HEK293 (cell line): ENCODE results near the gene RPL10A.

Experiments used
- ATF2 ChIP-seq: fragments of 450-650 bp; formaldehyde crosslinking; IDR thresholded peaks from 2 replicates; pipeline ENCODE4 v1.5.1; 2016; ENCODE audit warnings: missing biosample characterization, missing genetic modification characterization, low read depth
- BCL11B ChIP-seq: fragments of 450-650 bp; formaldehyde crosslinking; IDR thresholded peaks from 2 replicates; pipeline ENCODE4 v1.5.1; 2016; ENCODE audit warnings: low read depth, missing biosample characterization, missing genetic modification characterization
- GFI1B ChIP-seq: fragments of 450-650 bp; formaldehyde crosslinking; IDR thresholded peaks from 2 replicates; pipeline ENCODE4 v1.5.1; 2016; ENCODE audit warnings: missing biosample characterization, missing genetic modification characterization
- HOXA7 ChIP-seq: sonication (generic); formaldehyde crosslinking; IDR thresholded peaks from 2 replicates; pipeline ENCODE4 v1.8.1; 2022; ENCODE audit warnings: missing genetic modification reagents, borderline replicate concordance
- IKZF3 ChIP-seq: fragments of 450-650 bp; IDR thresholded peaks from 2 replicates; pipeline ENCODE4 v1.5.0; 2018; ENCODE audit warnings: missing biosample characterization, mild to moderate bottlenecking, missing genetic modification characterization, moderate library complexity
- KLF1 ChIP-seq: fragments of 450-650 bp; formaldehyde crosslinking; IDR thresholded peaks from 2 replicates; pipeline ENCODE4 v1.5.1; 2016; ENCODE audit warnings: missing biosample characterization, missing genetic modification characterization
- SCRT2 ChIP-seq: fragments of 450-650 bp; formaldehyde crosslinking; IDR thresholded peaks from 2 replicates; pipeline ENCODE4 v1.5.1; 2016; ENCODE audit warnings: missing biosample characterization, missing genetic modification characterization
- ZBTB17 ChIP-seq: fragments of 450-650 bp; formaldehyde crosslinking; IDR thresholded peaks from 2 replicates; pipeline ENCODE4 v1.5.1; 2016; ENCODE audit warnings: missing biosample characterization, missing genetic modification characterization
- ZEB2 ChIP-seq: fragments of 450-650 bp; formaldehyde crosslinking; IDR thresholded peaks from 2 replicates; pipeline ENCODE4 v1.5.1; 2016; ENCODE audit warnings: missing biosample characterization, missing genetic modification characterization
- ZFP69B ChIP-seq: fragments of 450-650 bp; formaldehyde crosslinking; IDR thresholded peaks from 2 replicates; pipeline ENCODE4 v1.5.1; 2016; ENCODE audit warnings: missing biosample characterization, missing genetic modification characterization
- ZNF18 ChIP-seq: fragments of 450-650 bp; formaldehyde crosslinking; IDR thresholded peaks from 2 replicates; pipeline ENCODE4 v1.5.1; 2016; ENCODE audit warnings: missing biosample characterization, missing genetic modification characterization
- ZNF202 ChIP-seq: fragments of 450-650 bp; formaldehyde crosslinking; IDR thresholded peaks from 2 replicates; pipeline ENCODE4 v1.5.1; 2016; ENCODE audit warnings: missing biosample characterization, missing genetic modification characterization, borderline replicate concordance
- ZNF239 ChIP-seq: fragments of 450-650 bp; formaldehyde crosslinking; IDR thresholded peaks from 2 replicates; pipeline ENCODE4 v1.5.1; 2016; ENCODE audit warnings: missing biosample characterization, missing genetic modification characterization
- ZNF280D ChIP-seq: fragments of 450-650 bp; formaldehyde crosslinking; IDR thresholded peaks from 2 replicates; pipeline ENCODE4 v1.5.1; 2016; ENCODE audit warnings: missing biosample characterization, missing genetic modification characterization
- ZNF366 ChIP-seq: fragments of 450-650 bp; formaldehyde crosslinking; conservative IDR thresholded peaks from 2 replicates; pipeline ENCODE4 v1.5.1; 2016; ENCODE audit warnings: missing biosample characterization, missing genetic modification characterization
- ZNF416 ChIP-seq: fragments of 450-650 bp; formaldehyde crosslinking; IDR thresholded peaks from 2 replicates; pipeline ENCODE4 v1.5.1; 2016; ENCODE audit warnings: missing biosample characterization, missing genetic modification characterization
- ZNF510 ChIP-seq: fragments of 450-650 bp; formaldehyde crosslinking; IDR thresholded peaks from 2 replicates; pipeline ENCODE4 v1.5.1; 2018; ENCODE audit warnings: mild to moderate bottlenecking, missing genetic modification characterization, missing biosample characterization; ENCODE audit not compliant: insufficient replicate concordance
- ZNF513 ChIP-seq: fragments of 450-650 bp; IDR thresholded peaks from 2 replicates; pipeline ENCODE4 v1.5.1; 2018; ENCODE audit warnings: missing biosample characterization, missing genetic modification characterization
- ZNF521 ChIP-seq: fragments of 450-650 bp; formaldehyde crosslinking; IDR thresholded peaks from 2 replicates; pipeline ENCODE4 v1.5.1; 2017; ENCODE audit warnings: missing biosample characterization, mild to moderate bottlenecking, missing genetic modification characterization
- ZNF544 ChIP-seq: fragments of 450-650 bp; formaldehyde crosslinking; IDR thresholded peaks from 2 replicates; pipeline ENCODE4 v1.5.0; 2017; ENCODE audit warnings: missing biosample characterization, missing genetic modification characterization
- ZNF571 ChIP-seq: fragments of 450-650 bp; formaldehyde crosslinking; IDR thresholded peaks from 2 replicates; pipeline ENCODE4 v1.5.0; 2017; ENCODE audit warnings: missing biosample characterization, missing genetic modification characterization
- ZNF624 ChIP-seq: fragments of 450-650 bp; formaldehyde crosslinking; IDR thresholded peaks from 2 replicates; pipeline ENCODE4 v1.5.1; 2017; ENCODE audit warnings: missing biosample characterization, missing genetic modification characterization
- ZNF626 ChIP-seq: fragments of 450-650 bp; sonication (Bioruptor Pico); formaldehyde crosslinking; IDR thresholded peaks from 2 replicates; pipeline ENCODE4 v1.5.1; 2018; ENCODE audit warnings: missing biosample characterization, missing genetic modification characterization, inconsistent platforms
- ZNF664 ChIP-seq: fragments of 450-650 bp; formaldehyde crosslinking; IDR thresholded peaks from 2 replicates; pipeline ENCODE4 v1.5.1; 2016; ENCODE audit warnings: missing biosample characterization, missing genetic modification characterization
- ZNF692 ChIP-seq: fragments of 450-650 bp; formaldehyde crosslinking; IDR thresholded peaks from 2 replicates; pipeline ENCODE4 v1.5.1; 2016; ENCODE audit warnings: missing biosample characterization, missing genetic modification characterization
- ZNF785 ChIP-seq: fragments of 450-650 bp; formaldehyde crosslinking; IDR thresholded peaks from 2 replicates; pipeline ENCODE4 v1.5.1; 2016; ENCODE audit warnings: missing biosample characterization, missing genetic modification characterization
- ZNF843 ChIP-seq: fragments of 450-650 bp; formaldehyde crosslinking; IDR thresholded peaks from 2 replicates; pipeline ENCODE4 v1.5.1; 2016; ENCODE audit warnings: missing biosample characterization, missing genetic modification characterization
- ZSCAN18 ChIP-seq: fragments of 450-650 bp; formaldehyde crosslinking; IDR thresholded peaks from 2 replicates; pipeline ENCODE4 v1.5.1; 2016; ENCODE audit warnings: missing biosample characterization, missing genetic modification characterization

RPL10A gene

GRCh38 chr6:35489995-35490791, 22.0 kb downstream of the RPL10A start (continued):
- no peak for TF ChIP-seq ZNF513 (tag by site-specific recombination)
- TF ChIP-seq ZNF510 (tag by site-specific recombination) = no peak
- TF ChIP-seq ZBTB17 (tag by site-specific recombination) = peak; percentile 43; the same call in 1 of the 2 replicates
- peak; percentile 50; the same call in 1 of the 2 replicates for TF ChIP-seq IKZF3 (tag by site-specific recombination)
- TF ChIP-seq ZNF843 = no peak
- no peak for TF ChIP-seq GFI1B (tag by site-specific recombination)
- no peak for TF ChIP-seq ZNF521 (tag by site-specific recombination)
- TF ChIP-seq ZNF366 = no peak
- no peak for TF ChIP-seq ZFP69B
- no peak for TF ChIP-seq BCL11B (tag by site-specific recombination)
- no peak for TF ChIP-seq ZSCAN18 (tag by site-specific recombination)
- no peak for TF ChIP-seq ZNF626 (tag by site-specific recombination)
- no peak for TF ChIP-seq ZEB2
- TF ChIP-seq ZNF280D = no peak
- no peak for TF ChIP-seq ZNF571 (tag by site-specific recombination)
- TF ChIP-seq ZNF692 = peak; percentile 28; the same call in 1 of the 2 replicates
- no peak for TF ChIP-seq ZNF18 (tag by site-specific recombination)
- TF ChIP-seq HOXA7 (CRISPR knock-in tag) = no peak
- TF ChIP-seq ZNF239 (tag by site-specific recombination) = no peak
- TF ChIP-seq ZNF664 = no peak
- no peak for TF ChIP-seq ZNF785 (tag by site-specific recombination)
- TF ChIP-seq ATF2 (tag by site-specific recombination) = no peak
- no peak for TF ChIP-seq ZNF202
- no peak for TF ChIP-seq ZNF624 (tag by site-specific recombination)
- no peak for TF ChIP-seq ZNF416 (tag by site-specific recombination)
- peak; percentile 63; the same call in 1 of the 2 replicates for TF ChIP-seq KLF1 (tag by site-specific recombination)
- peak; percentile 86 for TF ChIP-seq SCRT2 (tag by site-specific recombination)
- no peak for TF ChIP-seq ZNF544 (tag by site-specific recombination)
